Activated CD8-positive, alpha-beta memory T cell treated with anti-CD3 and anti-CD28 coated beads for 1 hour (primary cell): ENCODE data around the gene MTM1.

ENCODE experiments used
- DNase-seq, 2 donors: peaks; one replicate each; pipeline ENCODE4 v3.0.0-alpha.2; 2020; ENCODE audit warnings: low read depth in 1 of 2; ENCODE audit errors: extremely low read depth in 1 of 2

The MTM1 gene

DNA sequence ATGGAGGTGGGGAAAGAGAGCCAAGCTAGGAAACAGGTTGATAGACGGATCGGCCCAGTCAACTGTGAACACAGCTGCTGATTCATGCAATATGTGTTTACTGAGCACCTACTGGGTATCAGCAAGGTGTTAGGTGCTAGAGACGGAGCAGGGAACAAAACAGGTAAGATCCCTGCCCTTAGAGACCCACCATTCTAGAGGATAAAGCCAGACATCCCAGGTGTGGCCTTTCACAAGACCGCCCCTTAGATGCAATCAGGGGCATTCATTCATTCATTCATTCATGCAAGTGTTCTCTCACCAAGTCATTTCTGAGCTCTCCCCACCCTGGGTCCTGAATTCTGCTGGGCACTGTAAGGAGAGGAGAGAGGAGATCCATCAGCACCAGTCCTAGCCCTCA is 20.2 kb upstream of the MTM1 start:
- no peak for DNase-seq

DNA sequence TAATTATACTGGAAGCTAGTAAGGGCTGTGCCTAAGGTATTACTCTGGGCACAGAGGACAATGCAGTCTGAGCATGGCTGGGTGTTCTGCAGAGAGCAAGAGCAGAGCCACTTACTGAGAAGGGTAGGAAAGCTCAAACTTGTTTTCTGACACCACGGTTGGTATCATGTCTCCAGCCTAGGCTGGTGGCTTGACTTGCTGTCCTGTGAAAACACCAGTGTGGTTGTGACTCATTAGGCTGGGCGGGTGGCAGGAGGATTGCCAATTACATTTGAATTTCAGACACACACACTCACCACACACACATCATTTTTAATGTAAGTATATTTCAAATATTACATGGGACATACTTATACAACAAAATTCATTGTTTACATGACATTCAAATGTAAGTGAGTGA is 19.7 kb upstream of the MTM1 start:
- DNase-seq: no peak

DNA sequence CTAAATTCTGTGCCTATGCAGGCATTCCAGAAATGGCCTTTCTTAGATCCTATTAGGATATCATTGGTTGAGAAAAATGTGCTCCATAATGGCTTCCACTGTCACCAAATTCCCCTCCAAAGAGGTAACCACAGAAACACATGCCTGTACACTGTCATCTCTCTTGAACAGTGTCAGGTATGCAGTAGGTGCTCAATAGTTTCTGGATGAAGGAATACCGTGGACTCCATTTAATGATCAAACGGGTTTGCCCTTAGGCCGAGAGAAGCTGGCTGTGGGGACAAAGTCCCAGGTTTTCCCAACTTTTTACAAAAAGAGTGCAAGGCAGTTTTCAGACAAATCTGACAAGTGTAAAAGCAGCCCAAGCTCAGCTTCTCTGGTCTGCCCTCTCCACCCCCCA is 16.5 kb upstream of the MTM1 start:
- no peak for DNase-seq

DNA sequence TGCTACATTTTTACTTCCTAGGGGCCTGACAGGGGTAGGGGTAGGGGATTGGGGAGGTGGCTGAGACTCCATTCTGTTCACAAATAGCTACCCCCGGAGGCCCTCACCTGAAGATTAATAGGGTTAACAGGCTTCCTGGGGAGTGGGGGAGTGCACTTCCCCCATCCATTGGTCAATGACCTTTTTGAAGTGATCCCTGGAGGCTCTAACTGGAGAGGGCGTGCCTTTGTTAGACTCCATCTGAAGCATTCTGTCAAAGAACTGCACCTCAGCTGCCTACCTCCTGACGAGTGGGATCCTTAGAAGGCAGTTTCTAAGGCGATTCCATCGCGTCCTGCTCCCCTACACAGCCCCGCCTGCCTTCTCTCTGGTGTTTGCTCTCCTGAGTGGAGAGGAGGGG is 10.0 kb upstream of the MTM1 start:
- no peak for DNase-seq

DNA sequence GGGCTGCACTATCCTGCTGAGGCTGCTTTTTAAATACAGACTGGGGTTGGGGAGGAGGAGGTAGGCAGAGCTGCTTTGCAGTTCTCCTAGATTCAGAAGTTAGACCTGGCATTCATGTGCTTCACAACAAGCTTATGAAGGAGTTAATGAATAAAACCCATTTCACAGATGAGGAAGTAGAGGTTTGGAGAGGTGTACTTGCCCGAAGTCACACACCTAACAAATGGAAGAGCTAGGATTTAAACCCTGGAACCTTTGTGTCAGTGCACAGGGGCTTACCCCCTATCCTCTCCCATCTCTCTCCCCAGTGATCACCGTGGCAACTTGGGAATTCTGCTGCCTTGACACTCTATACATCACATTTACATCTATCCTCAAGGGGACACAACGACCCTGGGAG is 3.6 kb upstream of the MTM1 start:
- no peak for DNase-seq

DNA sequence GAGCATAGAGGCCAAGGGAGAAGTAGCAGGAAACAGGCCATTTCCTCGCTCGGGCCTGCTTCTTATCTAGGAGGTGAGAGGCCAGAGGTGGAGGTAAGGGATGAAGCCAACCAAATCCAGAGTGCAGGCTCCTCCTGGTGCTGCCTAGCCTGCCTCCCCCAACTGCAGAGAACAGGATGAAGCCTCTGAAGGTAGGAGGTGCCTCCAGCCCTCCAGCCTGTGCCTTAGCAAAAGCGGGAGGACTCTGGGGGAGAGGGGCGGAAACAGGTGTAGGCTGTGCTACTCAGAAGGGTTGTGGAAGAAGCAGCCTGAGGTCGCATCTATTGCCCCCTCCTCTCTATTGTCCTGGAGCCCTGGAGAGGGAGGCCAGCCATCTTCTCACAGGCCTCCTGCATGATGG is 2.9 kb upstream of the MTM1 start:
- no peak for DNase-seq

DNA sequence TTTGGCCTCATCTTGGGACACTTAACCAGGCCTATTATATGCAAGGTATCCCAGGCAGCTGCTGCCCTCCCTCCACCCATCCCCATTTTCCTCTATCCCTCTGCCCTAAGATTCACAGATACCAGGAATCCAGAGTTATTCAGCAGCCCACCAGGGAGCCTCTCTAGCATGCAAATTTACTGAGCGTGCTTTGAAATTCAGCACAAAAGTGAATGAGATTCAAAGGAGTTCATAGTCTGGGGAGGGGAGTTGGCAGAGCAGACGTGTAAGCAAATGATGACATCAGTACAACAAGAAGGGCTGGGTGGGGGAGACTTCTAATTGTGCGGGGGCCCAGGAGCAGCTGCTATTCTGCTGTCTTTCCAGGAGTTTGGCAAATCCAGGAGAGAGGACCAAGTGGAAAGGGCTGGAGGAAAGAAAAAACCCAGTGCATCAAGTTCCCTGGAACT is 1.7 kb upstream of the MTM1 start:
- DNase-seq: no peak

DNA sequence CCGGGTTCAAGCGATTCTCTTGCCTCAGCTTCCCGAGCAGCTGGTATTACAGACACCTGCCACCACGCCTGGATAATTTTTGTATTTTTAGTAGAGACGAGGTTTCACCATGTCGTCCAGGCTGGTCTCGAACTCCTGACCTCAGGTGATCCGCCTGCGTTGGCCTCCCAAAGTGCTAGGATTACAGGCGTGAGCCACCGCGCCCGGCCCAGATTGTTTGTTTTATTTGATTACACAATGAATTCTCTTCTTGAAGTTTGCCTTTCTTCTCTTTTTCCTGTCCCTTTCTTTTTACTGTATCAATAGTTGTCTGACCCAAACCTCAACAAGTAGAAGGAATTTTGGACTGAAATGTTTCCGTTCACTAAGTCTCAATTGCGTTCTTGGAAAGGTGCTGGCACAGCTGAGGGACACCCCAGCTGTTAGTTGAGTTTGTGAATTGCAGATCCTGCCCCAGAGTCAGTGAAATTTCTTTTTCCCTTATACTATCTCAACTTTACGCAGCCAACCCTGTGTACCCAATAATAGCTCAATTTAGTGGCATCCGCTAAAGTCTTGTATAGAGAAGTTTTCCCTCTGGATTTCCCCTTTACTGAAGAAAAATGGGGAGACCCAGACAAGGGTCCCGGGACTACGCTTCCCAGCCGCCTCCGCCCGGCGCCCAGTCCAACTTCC is 639 bp upstream of the MTM1 start:
- DNase-seq: no peak

DNA sequence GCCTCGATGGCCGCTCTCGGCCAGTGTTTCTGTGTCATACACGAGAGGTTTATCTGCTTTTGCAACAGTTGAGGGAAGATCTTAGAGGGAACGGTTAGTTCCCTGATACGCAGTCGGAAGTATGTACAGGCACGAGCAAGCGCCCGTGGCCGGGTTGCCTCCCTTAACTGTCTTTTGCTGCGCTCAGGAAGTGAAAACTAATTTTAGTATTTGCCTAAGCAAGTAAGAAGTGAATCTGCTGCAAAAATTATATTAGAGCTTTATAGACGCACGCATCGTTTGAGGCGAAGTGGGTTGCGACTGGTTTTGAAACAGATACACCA is 695 bp downstream of the MTM1 start:
- no peak for DNase-seq

DNA sequence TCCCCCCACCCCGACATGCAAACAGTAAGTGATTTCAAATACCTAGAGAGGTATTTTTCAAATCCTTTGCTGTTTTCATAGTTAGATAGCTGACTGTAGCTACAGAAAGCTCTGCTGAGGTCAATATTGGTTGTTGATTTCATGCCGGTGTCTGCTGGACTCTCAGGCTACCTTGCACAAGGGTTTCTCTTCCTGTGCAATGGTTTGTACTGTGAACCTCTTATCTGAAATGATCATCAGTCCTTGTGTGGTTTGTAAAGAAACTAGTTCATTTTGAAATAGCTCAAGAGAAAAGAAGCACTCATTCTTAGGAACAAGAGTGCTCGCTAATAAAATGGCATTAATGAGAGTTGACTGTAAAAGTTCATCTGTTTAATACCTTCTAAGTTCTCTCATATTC is 2.1 kb downstream of the MTM1 start:
- no peak for DNase-seq

DNA sequence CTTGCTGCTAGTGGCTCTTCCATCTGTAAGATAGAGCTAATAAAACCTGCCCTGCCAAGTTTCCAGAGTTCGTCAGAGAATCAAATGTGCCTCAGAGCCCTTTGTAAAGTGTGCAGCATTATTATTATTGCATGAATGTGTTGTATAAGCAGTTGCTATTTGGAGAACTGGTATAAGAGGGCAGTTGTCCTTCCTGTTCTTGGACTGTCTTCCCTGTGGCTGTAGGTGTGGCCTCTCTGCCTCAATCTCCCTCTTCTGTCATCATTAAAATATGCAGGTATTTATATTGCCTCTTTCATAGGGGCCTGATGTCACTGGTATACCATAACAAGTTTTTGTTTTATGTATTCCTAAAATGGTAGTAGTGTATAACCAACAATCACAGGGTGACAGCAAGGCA is 3.8 kb downstream of the MTM1 start:
- no peak for DNase-seq

DNA sequence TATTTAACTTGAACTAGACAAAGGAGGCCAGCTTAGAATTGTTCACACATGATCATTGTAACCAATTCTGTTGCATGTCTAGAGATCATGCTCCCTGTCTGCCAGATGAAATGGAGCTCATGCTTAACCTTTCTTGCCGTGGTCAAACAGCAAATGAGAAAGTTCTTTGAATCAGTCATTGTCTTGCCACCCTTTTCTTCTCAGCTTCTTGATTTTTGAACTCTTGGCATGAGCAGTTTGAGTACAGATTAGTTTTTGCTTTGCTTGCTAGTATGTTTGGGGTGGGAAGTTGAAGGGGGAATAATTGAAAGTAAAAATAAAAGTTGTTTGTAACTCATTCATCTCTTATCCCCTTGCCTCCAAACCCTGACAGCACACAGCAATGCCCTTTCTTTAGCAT is 4.7 kb downstream of the MTM1 start:
- DNase-seq: no peak

DNA sequence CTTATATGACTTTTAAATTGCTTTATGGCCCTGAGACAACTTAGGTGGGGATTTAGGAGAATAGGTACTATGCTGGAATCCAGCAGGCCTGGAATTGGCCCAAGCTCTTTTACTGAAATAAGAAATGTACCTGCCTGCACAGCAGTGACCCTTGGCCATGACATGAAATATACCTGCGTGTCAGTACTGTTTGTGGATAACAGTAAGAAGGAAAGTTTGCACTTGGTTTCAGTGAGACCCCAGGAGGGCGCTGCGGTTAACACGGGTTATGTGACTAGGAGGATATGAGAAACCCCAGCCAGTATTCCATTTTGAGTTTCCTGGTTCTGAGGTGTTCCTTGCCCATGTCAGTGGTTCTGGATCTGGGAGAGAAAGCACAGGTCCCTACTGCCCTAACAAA is 5.3 kb downstream of the MTM1 start:
- no peak for DNase-seq

DNA sequence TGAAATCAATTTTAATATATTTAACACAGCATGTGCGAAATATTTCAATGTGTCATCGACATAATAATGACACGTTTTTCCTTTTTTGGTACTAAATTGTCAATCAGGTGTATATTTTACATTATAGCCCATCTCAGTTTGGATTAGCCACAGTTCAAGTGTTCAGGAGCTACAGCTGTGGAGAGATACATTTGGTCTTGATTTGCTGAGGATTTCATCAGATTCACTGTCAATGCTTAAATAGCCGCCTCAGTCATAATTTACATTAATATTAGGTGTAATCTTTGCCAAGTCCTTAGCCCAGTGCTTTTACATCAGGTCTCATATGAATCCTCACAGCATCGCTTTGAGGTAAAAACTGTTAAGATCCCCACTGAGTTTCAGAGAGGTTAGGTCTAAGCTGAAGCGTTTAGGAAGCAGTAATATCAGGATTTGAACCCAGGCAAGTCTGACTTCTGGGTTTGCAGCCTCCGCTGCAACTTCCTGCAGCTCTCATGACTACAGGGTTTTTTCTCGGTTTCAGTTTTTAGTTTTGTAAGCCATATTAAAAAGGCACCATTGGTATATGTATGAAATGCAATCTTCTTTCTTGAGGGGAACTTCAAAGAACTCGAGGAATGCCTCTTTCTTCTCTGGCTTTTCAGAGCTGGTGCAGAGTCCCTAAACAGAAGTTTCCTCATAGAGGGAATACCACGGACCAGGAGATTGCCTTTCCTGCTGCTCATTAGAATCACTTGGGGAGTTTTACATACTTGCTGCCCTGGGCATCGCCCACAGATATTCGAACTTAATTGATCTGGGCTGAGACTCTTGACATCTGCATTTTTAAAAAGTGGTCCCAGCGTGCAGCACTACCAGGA is 6.4 kb downstream of the MTM1 start:
- no peak for DNase-seq

DNA sequence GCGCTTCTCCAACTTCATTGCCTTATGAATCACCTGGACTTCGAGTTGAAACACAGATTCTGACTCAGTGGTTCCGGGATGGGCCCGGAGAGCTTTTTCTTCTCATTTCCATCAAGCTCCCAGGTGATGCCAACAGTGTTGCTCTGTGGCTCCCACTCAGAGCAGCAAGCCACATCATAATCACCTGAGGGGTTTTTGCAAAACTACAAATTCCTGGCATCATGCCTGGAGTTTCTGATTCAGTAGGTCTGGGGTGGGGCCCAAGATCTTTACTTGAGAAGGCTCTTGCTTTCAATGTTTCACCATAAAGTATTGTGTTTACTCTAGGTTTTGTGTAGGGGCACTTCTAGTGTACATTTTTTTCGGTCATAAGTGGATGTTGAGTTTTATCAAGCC is 7.0 kb downstream of the MTM1 start:
- DNase-seq: peak; percentile 9 to 32

DNA sequence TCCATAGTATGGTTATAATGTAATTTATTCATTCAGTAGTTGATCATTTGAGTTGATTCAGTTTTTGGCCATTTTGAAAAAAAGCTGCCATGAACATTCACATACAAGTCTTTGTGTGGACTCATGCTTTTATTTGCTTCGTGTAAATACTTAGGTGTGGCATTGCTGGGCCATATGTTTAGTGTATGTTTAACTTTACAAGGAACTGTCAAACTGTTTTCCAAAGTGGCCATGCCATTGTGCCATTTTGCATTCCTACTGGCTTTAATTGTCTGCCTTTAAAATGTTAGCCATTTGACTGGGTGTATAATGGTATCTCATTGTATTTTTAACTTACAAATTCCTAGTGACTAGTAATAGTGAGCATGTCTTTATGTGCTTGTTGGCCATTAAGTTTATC is 8.8 kb downstream of the MTM1 start:
- no peak for DNase-seq

DNA sequence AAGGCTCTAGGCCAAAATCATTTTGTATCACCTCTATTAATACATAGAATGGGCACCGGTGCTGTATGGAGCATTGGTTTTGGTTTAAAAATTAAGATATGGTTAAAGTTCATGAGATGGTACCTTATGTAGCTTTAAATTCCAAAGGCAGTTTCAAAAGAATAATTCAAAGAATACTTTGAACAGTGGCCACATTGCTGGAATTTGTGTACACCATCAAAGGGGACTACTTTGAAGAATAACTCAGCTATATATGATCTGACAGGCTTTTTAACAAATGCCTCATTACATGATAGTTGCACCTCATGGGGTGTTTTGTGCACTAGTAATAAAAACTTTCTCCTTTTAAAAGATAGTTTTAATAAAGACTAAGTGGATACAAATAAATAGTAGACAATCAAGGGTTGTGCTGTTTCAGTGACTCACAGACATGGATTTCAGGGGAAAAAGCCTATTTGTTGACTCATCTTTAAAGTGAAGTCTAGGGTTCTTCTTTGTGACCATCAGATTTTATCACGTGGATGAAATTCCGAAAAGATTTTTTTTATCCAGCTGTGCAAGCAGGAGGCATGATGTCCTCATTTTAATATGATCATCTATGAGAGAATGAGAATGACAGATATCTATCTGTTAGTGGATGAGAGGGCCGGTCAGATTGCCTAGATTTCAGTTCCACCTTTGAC is 12.8 kb downstream of the MTM1 start:
- DNase-seq: no peak

DNA sequence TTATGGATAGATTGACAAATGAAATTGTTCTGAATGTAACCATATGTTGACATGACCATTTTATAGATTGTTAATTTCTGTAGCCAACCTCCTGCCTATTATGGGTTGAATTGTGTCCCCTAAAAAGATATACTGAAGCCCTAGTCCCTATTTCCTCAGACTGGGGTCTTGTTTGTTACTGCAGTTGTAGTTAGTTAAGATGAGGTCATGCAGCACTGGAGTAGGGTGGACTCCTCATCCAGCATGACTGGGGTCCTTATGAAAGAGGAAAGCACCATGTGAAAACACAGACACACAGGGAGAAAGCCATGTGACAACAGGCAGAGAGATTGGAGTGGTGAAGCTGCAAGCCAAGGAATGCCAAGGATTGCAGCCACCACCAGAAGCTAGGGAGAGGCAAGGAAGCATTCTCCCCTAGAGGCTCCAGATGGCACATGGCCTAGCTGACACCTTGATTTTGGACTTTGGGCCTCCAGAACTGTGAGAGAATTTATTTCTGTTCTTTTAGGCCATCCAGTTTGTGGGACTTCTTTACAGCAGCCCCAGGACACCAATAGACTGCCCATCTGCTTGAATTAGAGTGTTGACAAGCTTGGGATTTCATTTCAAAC is 14.0 kb downstream of the MTM1 start:
- DNase-seq: no peak

DNA sequence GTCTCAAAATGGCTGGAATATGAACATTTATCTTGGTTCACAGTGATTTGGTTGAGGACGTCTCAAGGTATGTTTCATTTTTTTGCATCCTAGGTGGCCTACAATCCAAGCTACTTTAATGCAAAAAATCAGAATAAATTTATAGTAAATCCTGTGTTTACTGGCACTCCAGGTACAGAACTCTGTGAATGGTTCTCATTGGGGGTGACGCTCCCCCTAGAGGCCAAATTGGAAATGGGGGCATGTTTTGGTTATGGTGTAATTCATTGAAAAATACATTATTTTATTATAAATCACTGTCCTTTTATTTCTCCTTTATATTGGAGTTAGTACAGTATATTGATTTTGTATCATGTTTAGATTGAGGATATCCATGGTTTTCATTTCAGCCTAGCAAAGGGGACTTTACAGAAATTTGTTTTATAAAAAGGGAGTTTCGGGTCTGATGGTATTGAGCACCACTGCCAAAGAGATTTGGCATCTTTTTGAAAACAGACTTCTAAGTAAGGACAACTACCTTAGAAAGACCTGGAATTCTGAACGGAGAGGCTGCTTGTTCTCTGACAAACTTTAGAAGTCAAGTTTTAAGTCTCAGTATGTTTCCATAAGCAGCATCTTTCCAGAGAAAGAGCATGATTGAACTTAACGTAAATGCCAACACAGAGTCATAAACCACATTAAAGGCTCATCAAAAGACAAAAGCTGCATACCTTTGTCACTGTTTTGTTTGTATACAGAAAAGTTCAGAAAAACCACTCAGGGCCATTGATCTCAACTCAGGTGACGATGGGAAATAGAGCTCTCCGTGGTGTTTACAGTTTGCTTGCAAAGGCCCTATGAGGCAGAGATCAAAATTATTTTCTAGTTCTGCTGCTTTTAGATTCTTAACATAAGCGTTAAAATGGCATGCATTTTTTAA is 19.4 kb downstream of the MTM1 start:
- peak in 1 of 2 donors; percentile 27 for DNase-seq

DNA sequence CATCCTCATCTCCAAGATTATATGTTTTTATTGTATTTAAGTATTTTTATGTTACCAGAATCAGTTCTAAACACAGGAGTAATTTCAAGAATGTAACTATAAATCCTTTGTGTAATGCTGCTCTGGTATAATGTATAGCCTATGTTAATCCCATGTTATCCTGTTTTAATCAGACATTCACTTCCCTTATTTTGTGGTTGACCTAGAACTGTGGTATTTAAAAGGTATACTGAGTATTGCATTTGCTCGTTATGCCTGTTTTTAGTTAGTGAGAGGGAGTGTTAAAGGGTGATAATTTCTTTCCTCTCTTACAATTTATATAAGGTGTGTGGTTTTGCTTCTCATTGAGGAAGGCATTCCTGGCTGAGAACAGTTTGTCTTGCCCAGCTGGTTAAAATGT is 26.2 kb downstream of the MTM1 start:
- DNase-seq: no peak

DNA sequence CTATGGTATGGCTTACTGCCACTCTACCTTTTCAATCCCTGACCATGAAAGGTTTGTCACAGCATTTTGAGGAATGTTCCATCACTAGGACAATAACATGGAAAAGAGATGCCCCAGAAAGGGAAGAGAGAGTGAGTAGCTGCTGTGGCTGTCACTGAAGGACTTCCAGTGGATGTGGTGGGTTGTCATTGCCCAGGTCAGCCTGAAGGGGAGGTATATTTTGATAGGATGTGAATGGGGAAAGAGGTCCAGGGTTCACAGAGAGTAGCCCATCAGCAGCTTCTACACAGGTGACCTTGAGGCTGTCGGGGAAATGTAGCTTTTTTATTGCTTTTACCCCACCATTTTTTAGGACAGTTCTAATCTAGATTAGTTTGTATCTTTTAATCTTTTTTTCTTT is 30.8 kb downstream of the MTM1 start:
- DNase-seq: no peak
